Measurements from ENCODE around the gene BEND2.

The BEND2 gene

GRCh38 chrX:18133605-18134004 lies 87.1 kb downstream of the BEND2 start:
- DNase-seq, result no peak

GRCh38 chrX:18129690-18130089 lies 91.0 kb downstream of the BEND2 start:
- DNase-seq, result no peak

GRCh38 chrX:18126971-18127370 lies 93.7 kb downstream of the BEND2 start:
- DNase-seq, result no peak

- no peak for DNase-seq
These were observed 100.8 kb downstream of the BEND2 start for GRCh38 chrX:18119856-18120255.
